GM06990 (cell line): Measurements from ENCODE around the gene PHKG2.

Experiments
- DNase-seq: peaks from one replicate; pipeline ENCODE4 v3.0.0-alpha.2; 2011; ENCODE audit not compliant: insufficient read length; ENCODE audit errors: extremely low read depth
- H3K27me3 ChIP-seq: replicated peaks from 2 replicates; pipeline ENCODE4 v1.6.0; 2011; ENCODE audit warnings: low read length; ENCODE audit not compliant: control insufficient read depth, insufficient read depth
- H3K36me3 ChIP-seq: 2 replicates; pipeline ENCODE4 v1.5.1; 2011; ENCODE audit warnings: low read length; ENCODE audit not compliant: control insufficient read depth, insufficient read depth
- H3K4me3 ChIP-seq: replicated peaks from 2 replicates; pipeline ENCODE4 v1.5.1; 2011; ENCODE audit warnings: low read depth, mild to moderate bottlenecking, control low read depth, low read length
- CTCF ChIP-seq: IDR thresholded peaks from 2 replicates; pipeline ENCODE4 v1.5.1; 2011; ENCODE audit warnings: low read length, control low read depth, mild to moderate bottlenecking, inconsistent platforms; ENCODE audit not compliant: insufficient read depth, poor library complexity, severe bottlenecking

The PHKG2 gene

GRCh38 chr16:30761427-30761927 is 13.3 kb downstream of the PHKG2 start:
- no peak for TF ChIP-seq CTCF
- DNase-seq, result peak; percentile 65
- H3K36me3 ChIP-seq, result peaks cover 36% of the 10 kb centered on the region

GRCh38 chr16:30761928-30762902 is 14.0 kb downstream of the PHKG2 start, which contains the start of the genes CFAP119 and RNF40:
Gene CFAP119, minus strand, starts transcription at chr16:30762062. Its CDS starts 314 bp downstream, at chr16:30761748.
Gene RNF40, plus strand, starts transcription at chr16:30762322. Its CDS starts 224 bp downstream, at chr16:30762546.
- peak; percentile 96 for DNase-seq
- no peak for TF ChIP-seq CTCF
- Histone ChIP-seq H3K27me3 (no peaks in the 10 kb centered on the region), H3K36me3 (peaks cover 37% of the 10 kb centered on the region), H3K4me3 (peak within 1 kb of the TSS; percentile 80)

More at GRCh38 chr16:30761427-30761927, 13.3 kb downstream of the PHKG2 start:
- Histone ChIP-seq H3K4me3 (peak overlapping the region; percentile 80), H3K27me3 (no peaks in the 10 kb centered on the region)

DNA sequence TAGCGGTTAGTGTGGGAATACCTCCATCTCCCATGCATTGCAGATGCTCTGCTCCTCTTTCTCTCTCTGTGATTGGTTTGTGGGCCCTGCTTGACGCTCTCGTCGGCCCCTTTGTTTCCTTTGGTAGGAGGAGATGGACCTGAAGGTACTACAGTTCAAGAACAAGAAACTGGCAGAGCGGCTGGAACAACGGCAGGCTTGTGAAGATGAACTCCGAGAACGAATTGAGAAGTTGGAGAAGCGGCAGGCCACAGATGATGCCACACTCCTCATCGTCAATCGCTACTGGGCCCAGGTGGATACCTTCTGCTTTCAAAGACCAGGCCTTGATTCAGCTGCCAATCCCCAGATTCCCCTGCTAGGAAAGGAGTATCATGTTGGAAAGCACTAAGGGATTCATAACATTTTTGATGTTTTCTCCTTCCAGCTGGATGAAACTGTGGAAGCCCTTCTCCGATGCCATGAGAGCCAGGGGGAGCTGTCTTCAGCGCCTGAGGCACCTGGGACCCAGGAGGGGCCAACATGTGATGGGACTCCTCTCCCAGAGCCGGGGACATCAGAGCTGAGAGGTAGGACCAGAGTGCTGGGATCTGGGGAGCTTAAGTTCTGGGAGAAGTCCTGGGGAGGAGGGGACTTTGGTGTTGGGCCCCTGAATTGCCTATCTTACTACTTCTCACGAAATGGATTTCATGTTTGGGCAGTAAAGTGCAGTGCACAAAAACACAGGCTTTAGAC is 14.9 kb downstream of the PHKG2 start:
- Histone ChIP-seq H3K4me3 (peak overlapping the region; percentile 80), H3K27me3 (no peaks in the 10 kb centered on the region), H3K36me3 (peaks cover 38% of the 10 kb centered on the region)
- no peak for TF ChIP-seq CTCF
- no peak for DNase-seq

DNA sequence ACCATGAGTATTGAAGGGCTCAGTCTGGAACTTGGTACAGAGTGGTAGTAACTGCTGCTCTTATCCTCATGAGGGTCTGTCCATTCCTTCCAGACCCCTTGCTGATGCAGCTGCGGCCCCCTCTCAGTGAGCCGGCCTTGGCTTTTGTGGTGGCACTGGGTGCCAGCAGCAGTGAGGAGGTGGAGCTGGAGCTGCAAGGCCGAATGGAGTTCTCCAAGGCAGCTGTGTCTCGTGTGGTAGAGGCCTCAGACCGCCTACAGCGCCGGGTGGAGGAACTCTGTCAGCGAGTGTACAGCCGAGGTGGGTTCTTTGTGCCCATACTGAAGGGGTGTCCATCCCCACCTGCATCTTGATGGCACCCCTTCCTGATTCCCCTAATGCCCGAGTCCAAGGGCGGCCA is 15.9 kb downstream of the PHKG2 start:
- Histone ChIP-seq H3K36me3 (peaks cover 43% of the 10 kb centered on the region), H3K4me3 (no peak overlapping the region), H3K27me3 (no peaks in the 10 kb centered on the region)
- DNase-seq, result no peak
- TF ChIP-seq CTCF, result no peak

GRCh38 chr16:30764816-30765465 is 16.7 kb downstream of the PHKG2 start:
- DNase-seq, result no peak
- Histone ChIP-seq H3K4me3 (no peak overlapping the region), H3K27me3 (no peaks in the 10 kb centered on the region), H3K36me3 (peaks cover 50% of the 10 kb centered on the region)
- no peak for TF ChIP-seq CTCF
